Measurements from ENCODE around the gene IGSF10. TPM values are rescaled to one million over a fixed set of nuclear protein-coding genes. Genes with fewer than 3 reads are reported as not detected.

The IGSF10 gene
- total RNA-seq, 1 experiment from 2014 or later, result 0.24 TPM

GRCh38 chr3:151415289-151415688 lies 45.6 kb downstream of the IGSF10 start:
- H3K36me3 Mint-ChIP-seq (ENCODE audit: insufficient read depth, unreplicated experiment), result no peaks in the 10 kb centered on the region
- no peak for DNase-seq
- CTCF ChIA-PET, result no interaction called here

GRCh38 chr3:151412989-151413388 lies 47.9 kb downstream of the IGSF10 start:
- H3K27me3 Mint-ChIP-seq (ENCODE audit: unreplicated experiment), result no peaks in the 10 kb centered on the region
- intact Hi-C loops (cut with micrococcal nuclease; ENCODE audit: unreplicated experiment), result no loop called here
- H3K9me3 Mint-ChIP-seq (ENCODE audit: low read depth, unreplicated experiment), result no peaks in the 10 kb centered on the region
- H3K4me1 Mint-ChIP-seq (ENCODE audit: low read depth, unreplicated experiment), result no peaks in the 10 kb centered on the region
- TF ChIP-seq CTCF (IDR thresholded peaks at IDR 0.05; ENCODE audit: unreplicated experiment), result no peak
- CTCF ChIA-PET, result no interaction called here
- no TSS peak for BruUV-seq (replicated peaks)
- no peaks in the 10 kb centered on the region for H3K36me3 Mint-ChIP-seq (ENCODE audit: insufficient read depth, unreplicated experiment)
- no peak overlapping the region for H3K27ac Mint-ChIP-seq (ENCODE audit: unreplicated experiment)
- H3K4me3 Mint-ChIP-seq (ENCODE audit: low read depth, unreplicated experiment), result no peak overlapping the region
- DNase-seq, result peak; percentile 12

More at GRCh38 chr3:151415289-151415688, 45.6 kb downstream of the IGSF10 start:
- TF ChIP-seq CTCF (IDR thresholded peaks at IDR 0.05; ENCODE audit: unreplicated experiment), result no peak
- H3K4me3 Mint-ChIP-seq (ENCODE audit: low read depth, unreplicated experiment), result no peak overlapping the region
- H3K27me3 Mint-ChIP-seq (ENCODE audit: unreplicated experiment), result no peaks in the 10 kb centered on the region
- BruUV-seq (replicated peaks), result no TSS peak
- no peak overlapping the region for H3K27ac Mint-ChIP-seq (ENCODE audit: unreplicated experiment)
- intact Hi-C loops (cut with micrococcal nuclease; ENCODE audit: unreplicated experiment), result no loop called here
- H3K4me1 Mint-ChIP-seq (ENCODE audit: low read depth, unreplicated experiment), result no peaks in the 10 kb centered on the region
- H3K9me3 Mint-ChIP-seq (ENCODE audit: low read depth, unreplicated experiment), result no peaks in the 10 kb centered on the region

Other genes with a start within 250 kb of the IGSF10 start
- not detected in 2 replicates for gene P2RY14, start 182.5 kb downstream of the IGSF10 start, total RNA-seq (2022)
- gene GPR87, start 144.2 kb downstream of the IGSF10 start, total RNA-seq (2022), result 1.2 and 1.5 TPM in 2 replicates
- gene P2RY13, start 131.5 kb downstream of the IGSF10 start, total RNA-seq (2022), result not detected in 2 replicates
- not detected in 2 replicates for gene P2RY12, start 76.3 kb downstream of the IGSF10 start, total RNA-seq (2022)

All from Calu3 (cell line).